Measurements from ENCODE around the gene CLCN6. TPM values are rescaled to one million over a fixed set of nuclear protein-coding genes. Genes with fewer than 3 reads are reported as not detected.

CLCN6 gene
- total and polyA plus RNA-seq, 2 donors (not counting 1 experiment from before 2014, with no cell fraction given), result 35.0 to 99.8 TPM

- H3K36me3 ChIP-seq (replicated peaks in 1 of 2; ENCODE audit: control extremely low read depth in 1 of 2, control insufficient read depth in 1 of 2, extremely low read depth in 1 of 2, insufficient read depth in 2 of 2, low read length in 1 of 2), result no peaks in the 10 kb centered on the region
- H2AFZ ChIP-seq (ENCODE audit: insufficient read depth, low read depth, low read length, poor library complexity, severe bottlenecking), result no peak overlapping the region
- Mint-ChIP-seq H3K4me1 (no peaks in the 10 kb centered on the region), H3K9me3 (ENCODE audit: insufficient read depth) (no peaks in the 10 kb centered on the region), H3K27me3 (peaks cover 7% of the 10 kb centered on the region), H3K4me3 (no peak overlapping the region), H3K27ac (no peak overlapping the region)
- no peak overlapping the region for H3K4me2 ChIP-seq (replicated peaks; ENCODE audit: low read depth, low read length, poor library complexity, severe bottlenecking)
- no peak for ATAC-seq (ENCODE audit: low read depth)
- peaks cover 0 to 35% (median 11%) of the 10 kb centered on the region in 4 experiments for H3K27me3 ChIP-seq (replicated peaks in 1 of 4; ENCODE audit: control extremely low read depth in 1 of 4, control insufficient read depth in 3 of 4, insufficient read depth in 4 of 4, low read length in 3 of 4)
- no peak overlapping the region for H3K9ac ChIP-seq (ENCODE audit: low read length)
- intact Hi-C loops (cut with micrococcal nuclease), result no loop called here
- H3K27ac ChIP-seq (ENCODE audit: low read length in 2 of 2), result no peak overlapping the region
- no peaks in the 10 kb centered on the region for H4K20me1 ChIP-seq (ENCODE audit: control insufficient read depth, insufficient read depth, low read length, poor library complexity, severe bottlenecking)
- CTCF ChIA-PET, result interaction anchor here (0.7 to 1.4 kb wide), 6 partner anchors 16 to 270 kb away, joined by 3 to 5 read pairs (median 3); no protein-coding TSS in a partner anchor
- TF ChIP-seq EZH2 (IDR thresholded peaks at IDR 0.05; ENCODE audit: borderline replicate concordance, insufficient read depth, low read depth, low read length, poor library complexity, severe bottlenecking) (no peak), CTCF (IDR thresholded peaks at IDR 0.05) (no peak)
- no peak for DNase-seq
- POLR2A ChIA-PET, result no interaction called here
- peaks cover 0 to 11% (median 0%) of the 10 kb centered on the region in 3 donors for H3K9me3 ChIP-seq (ENCODE audit: control extremely low read depth in 1 of 3, control insufficient read depth in 2 of 3, insufficient read depth in 1 of 3, low read length in 2 of 3)
- peaks cover 0 to 10% of the 10 kb centered on the region in 2 donors for H3K4me1 ChIP-seq (ENCODE audit: control insufficient read depth in 2 of 2, insufficient read depth in 2 of 2, low read length in 2 of 2)
- H3K4me3 ChIP-seq (ENCODE audit: control extremely low read depth in 1 of 5, extremely low read depth in 1 of 5, insufficient read depth in 1 of 5, low read depth in 2 of 5, low read length in 4 of 5), result no peak overlapping the region
- whole genome bisulfite sequencing (ENCODE audit: insufficient coverage), result 64% methylated on average over 8 of the region's 8 CpGs
- H3K79me2 ChIP-seq (ENCODE audit: control insufficient read depth, insufficient read depth, low read length), result no peaks in the 10 kb centered on the region
Measured at GRCh38 chr1:11854519-11854918, 48.5 kb downstream of the CLCN6 start.

GRCh38 chr1:11855430-11855829 lies 49.4 kb downstream of the CLCN6 start:
- no peak overlapping the region for H3K27ac Mint-ChIP-seq
- H3K4me1 Mint-ChIP-seq, result no peaks in the 10 kb centered on the region
- ATAC-seq (ENCODE audit: low read depth) (no peak), DNase-seq (no peak)
- no peak overlapping the region for H2AFZ ChIP-seq (ENCODE audit: insufficient read depth, low read depth, low read length, poor library complexity, severe bottlenecking)
- 93% methylated on average over 3 of the region's 8 CpGs for WGBS (ENCODE audit: insufficient coverage)
- H3K4me2 ChIP-seq (replicated peaks; ENCODE audit: low read depth, low read length, poor library complexity, severe bottlenecking), result no peak overlapping the region
- intact Hi-C loops (cut with micrococcal nuclease), result no loop called here
- H3K27me3 Mint-ChIP-seq, result peaks cover 16% of the 10 kb centered on the region
- H3K4me3 ChIP-seq (ENCODE audit: control extremely low read depth in 1 of 5, extremely low read depth in 1 of 5, insufficient read depth in 1 of 5, low read depth in 2 of 5, low read length in 4 of 5), result no peak overlapping the region
- H3K9me3 Mint-ChIP-seq (ENCODE audit: insufficient read depth), result no peaks in the 10 kb centered on the region
- H3K79me2 ChIP-seq (ENCODE audit: control insufficient read depth, insufficient read depth, low read length), result no peaks in the 10 kb centered on the region
- H3K36me3 ChIP-seq (replicated peaks in 1 of 2; ENCODE audit: control extremely low read depth in 1 of 2, control insufficient read depth in 1 of 2, extremely low read depth in 1 of 2, insufficient read depth in 2 of 2, low read length in 1 of 2), result no peaks in the 10 kb centered on the region
- H3K27me3 ChIP-seq (replicated peaks in 1 of 4; ENCODE audit: control extremely low read depth in 1 of 4, control insufficient read depth in 3 of 4, insufficient read depth in 4 of 4, low read length in 3 of 4), result peaks cover 0 to 44% (median 17%) of the 10 kb centered on the region in 4 experiments
- ChIA-PET CTCF (interaction anchor here (1.2 kb wide), 1 partner anchor 18 kb away, joined by 5 read pairs; no protein-coding TSS in a partner anchor), POLR2A (interaction anchor here (0.7 kb wide), 1 partner anchor 98 kb away, joined by 6 read pairs; no protein-coding TSS in a partner anchor)
- H3K9ac ChIP-seq (ENCODE audit: low read length), result no peak overlapping the region
- TF ChIP-seq EZH2 (IDR thresholded peaks at IDR 0.05; ENCODE audit: borderline replicate concordance, insufficient read depth, low read depth, low read length, poor library complexity, severe bottlenecking), result no peak
- no peak for TF ChIP-seq CTCF (IDR thresholded peaks at IDR 0.05)
- no peaks in the 10 kb centered on the region for H4K20me1 ChIP-seq (ENCODE audit: control insufficient read depth, insufficient read depth, low read length, poor library complexity, severe bottlenecking)
- H3K27ac ChIP-seq (ENCODE audit: low read length in 2 of 2), result no peak overlapping the region
- H3K4me1 ChIP-seq (ENCODE audit: control insufficient read depth in 2 of 2, insufficient read depth in 2 of 2, low read length in 2 of 2), result peaks cover 0 to 10% of the 10 kb centered on the region in 2 donors
- H3K9me3 ChIP-seq (ENCODE audit: control extremely low read depth in 1 of 3, control insufficient read depth in 2 of 3, insufficient read depth in 1 of 3, low read length in 2 of 3), result peaks cover 0 to 14% (median 0%) of the 10 kb centered on the region in 3 donors
- H3K4me3 Mint-ChIP-seq, result no peak overlapping the region

Measured in B cell (primary cell).